ENCODE results near the gene ATG4A.

The ATG4A gene

GRCh38 chrX:108138814-108139702, 47.5 kb downstream of the ATG4A start:
- Histone ChIP-seq H2AFZ (ENCODE audit: low read depth, low read length) (no peak overlapping the region), H3K4me2 (ENCODE audit: insufficient read depth, low read length) (no peak overlapping the region), H3K4me1 (ENCODE audit: insufficient read depth, low read length) (no peaks in the 10 kb centered on the region), H3K27ac (ENCODE audit: low read length) (no peak overlapping the region), H3K79me2 (ENCODE audit: insufficient read depth, low read length) (no peaks in the 10 kb centered on the region), H4K20me1 (ENCODE audit: insufficient read depth, low read length) (no peaks in the 10 kb centered on the region), H3K9me3 (ENCODE audit: insufficient read depth, low read length, severe bottlenecking) (no peaks in the 10 kb centered on the region), H3K27me3 (ENCODE audit: insufficient read depth, low read length, poor library complexity) (no peaks in the 10 kb centered on the region), H3K4me3 (ENCODE audit: low read depth in 1 of 2, low read length in 2 of 2) (no peak overlapping the region), H3K36me3 (ENCODE audit: insufficient read depth, low read length) (peaks cover 41% of the 10 kb centered on the region), H3K9ac (ENCODE audit: low read depth, low read length) (no peak overlapping the region)
- ATAC-seq (ENCODE audit: insufficient read depth, low read depth) (no peak), DNase-seq (no peak)
- peak; percentile 41 for TF ChIP-seq CTCF (IDR thresholded peaks at IDR 0.05; ENCODE audit: borderline replicate concordance, extremely low read depth, low read length, poor library complexity, severe bottlenecking)
- no peak for TF ChIP-seq EZH2 (IDR thresholded peaks at IDR 0.05; ENCODE audit: borderline replicate concordance, low read depth, low read length, severe bottlenecking)

- no peak for DNase-seq
- Histone ChIP-seq H3K4me3 (ENCODE audit: low read depth in 1 of 2, low read length in 2 of 2) (no peak overlapping the region), H3K27me3 (ENCODE audit: insufficient read depth, low read length, poor library complexity) (no peaks in the 10 kb centered on the region), H3K27ac (ENCODE audit: low read length) (no peak overlapping the region), H4K20me1 (ENCODE audit: insufficient read depth, low read length) (no peaks in the 10 kb centered on the region), H3K4me1 (ENCODE audit: insufficient read depth, low read length) (no peaks in the 10 kb centered on the region), H3K4me2 (ENCODE audit: insufficient read depth, low read length) (no peak overlapping the region), H2AFZ (ENCODE audit: low read depth, low read length) (no peak overlapping the region), H3K9ac (ENCODE audit: low read depth, low read length) (no peak overlapping the region), H3K9me3 (ENCODE audit: insufficient read depth, low read length, severe bottlenecking) (no peaks in the 10 kb centered on the region), H3K79me2 (ENCODE audit: insufficient read depth, low read length) (no peaks in the 10 kb centered on the region), H3K36me3 (ENCODE audit: insufficient read depth, low read length) (peaks cover 11% of the 10 kb centered on the region; the same call in 1 of the 2 replicates)
- TF ChIP-seq CTCF (IDR thresholded peaks at IDR 0.05; ENCODE audit: borderline replicate concordance, extremely low read depth, low read length, poor library complexity, severe bottlenecking) (no peak), EZH2 (IDR thresholded peaks at IDR 0.05; ENCODE audit: borderline replicate concordance, low read depth, low read length, severe bottlenecking) (no peak)
- ATAC-seq (ENCODE audit: insufficient read depth, low read depth) = no peak
Measured at GRCh38 chrX:108148524-108148923, 56.9 kb downstream of the ATG4A start.

GRCh38 chrX:108156082-108156481, 64.5 kb downstream of the ATG4A start:
- no peak overlapping the region for H3K4me2 ChIP-seq (ENCODE audit: insufficient read depth, low read length)
- H3K36me3 ChIP-seq (ENCODE audit: insufficient read depth, low read length) = peaks cover 5% of the 10 kb centered on the region; the same call in 1 of the 2 replicates
- no peak overlapping the region for H2AFZ ChIP-seq (ENCODE audit: low read depth, low read length)
- no peak overlapping the region for H3K4me3 ChIP-seq (ENCODE audit: low read depth in 1 of 2, low read length in 2 of 2)
- H3K27me3 ChIP-seq (ENCODE audit: insufficient read depth, low read length, poor library complexity) = no peaks in the 10 kb centered on the region
- no peaks in the 10 kb centered on the region for H3K79me2 ChIP-seq (ENCODE audit: insufficient read depth, low read length)
- ATAC-seq (ENCODE audit: insufficient read depth, low read depth) (no peak), DNase-seq (no peak)
- H3K27ac ChIP-seq (ENCODE audit: low read length) = no peak overlapping the region
- TF ChIP-seq CTCF (IDR thresholded peaks at IDR 0.05; ENCODE audit: borderline replicate concordance, extremely low read depth, low read length, poor library complexity, severe bottlenecking) = no peak
- no peak for TF ChIP-seq EZH2 (IDR thresholded peaks at IDR 0.05; ENCODE audit: borderline replicate concordance, low read depth, low read length, severe bottlenecking)
- no peaks in the 10 kb centered on the region for H3K4me1 ChIP-seq (ENCODE audit: insufficient read depth, low read length)
- H3K9me3 ChIP-seq (ENCODE audit: insufficient read depth, low read length, severe bottlenecking) = no peaks in the 10 kb centered on the region
- H3K9ac ChIP-seq (ENCODE audit: low read depth, low read length) = no peak overlapping the region
- no peaks in the 10 kb centered on the region for H4K20me1 ChIP-seq (ENCODE audit: insufficient read depth, low read length)
